Measurements from ENCODE around the gene CTPS2.

GRCh38 chrX:16700734-16701133 is 11.7 kb downstream of the CTPS2 start:
- TF ChIP-seq CTCF (IDR thresholded peaks at IDR 0.05) (no peak), ZFX (IDR thresholded peaks at IDR 0.05; ENCODE audit: borderline replicate concordance) (no peak)

Data from 22Rv1 (cell line).